Measurements from ENCODE around the gene DBNDD1.
A peak's percentile ranks its signal among the peaks of the same experiment; 100 is the strongest.

The DBNDD1 gene

GRCh38 chr16:90022209-90023077 is 3.2 kb upstream of the DBNDD1 start:
- Histone ChIP-seq H3K4me3 (ENCODE audit: low read depth, low read length) (peak overlapping the region; percentile 66), H3K9me3 (ENCODE audit: control insufficient read depth, insufficient read depth, low read depth, low read length) (no peaks in the 10 kb centered on the region), H3K36me3 (ENCODE audit: control insufficient read depth in 2 of 2, insufficient read depth in 1 of 2, low read length in 2 of 2) (peaks cover 0 to 2% of the 10 kb centered on the region in 2 experiments; a peak in 1 of 3 replicates), H3K27ac (ENCODE audit: extremely low read depth, low read depth, low read length) (peak overlapping the region; percentile 69), H3K4me1 (ENCODE audit: control insufficient read depth, insufficient read depth, low read length) (peaks cover 20% of the 10 kb centered on the region)
- POLR2A ChIA-PET, result interaction anchor here (0.8 to 1.4 kb wide), 5 partner anchors 13 to 209 kb away, joined by 3 to 6 read pairs (median 3); no protein-coding TSS in a partner anchor
- CTCF ChIA-PET, result no interaction called here
- TF ChIP-seq MEIS1 (CRISPR knock-in tag; IDR thresholded peaks at IDR 0.05; ENCODE audit: borderline replicate concordance) (no peak), ZBTB26 (tag by site-specific recombination; optimal IDR thresholded peaks at IDR 0.05) (peak; percentile 35), SETDB1 (IDR thresholded peaks at IDR 0.05; ENCODE audit: insufficient read length, low read length) (no peak), ZNF561 (tag by site-specific recombination; IDR thresholded peaks at IDR 0.05; ENCODE audit: borderline replicate concordance) (peak; percentile 45; the same call in 1 of the 2 replicates), ZNF701 (tag by site-specific recombination; IDR thresholded peaks at IDR 0.05) (no peak), ZNF558 (tag by site-specific recombination; IDR thresholded peaks at IDR 0.05) (no peak), HOXC10 (CRISPR knock-in tag; IDR thresholded peaks at IDR 0.05) (no peak), ZNF76 (tag by site-specific recombination; IDR thresholded peaks at IDR 0.05; ENCODE audit: borderline replicate concordance, low read depth) (peak; percentile 75), ZNF544 (tag by site-specific recombination; IDR thresholded peaks at IDR 0.05) (no peak), GLIS2 (tag by site-specific recombination; IDR thresholded peaks at IDR 0.05) (no peak), HOXD13 (CRISPR knock-in tag; IDR thresholded peaks at IDR 0.05; ENCODE audit: borderline replicate concordance) (no peak), KLF10 (tag by site-specific recombination; IDR thresholded peaks at IDR 0.05) (0 out of 2 replicates have a peak, but pooled peaks have one; percentile 19), GLI2 (tag by site-specific recombination; IDR thresholded peaks at IDR 0.05; ENCODE audit: borderline replicate concordance, low read depth) (no peak), KLF7 (tag by site-specific recombination; IDR thresholded peaks at IDR 0.05; ENCODE audit: borderline replicate concordance) (no peak), WT1 (tag by site-specific recombination; IDR thresholded peaks at IDR 0.05) (0 out of 2 replicates have a peak, but pooled peaks have one; percentile 18), ZNF792 (tag by site-specific recombination; IDR thresholded peaks at IDR 0.05) (no peak), ZBTB21 (tag by site-specific recombination; IDR thresholded peaks at IDR 0.05) (no peak), SP7 (tag by site-specific recombination; IDR thresholded peaks at IDR 0.05) (peak; percentile 40)
- TF ChIP-seq, protein P1, sequence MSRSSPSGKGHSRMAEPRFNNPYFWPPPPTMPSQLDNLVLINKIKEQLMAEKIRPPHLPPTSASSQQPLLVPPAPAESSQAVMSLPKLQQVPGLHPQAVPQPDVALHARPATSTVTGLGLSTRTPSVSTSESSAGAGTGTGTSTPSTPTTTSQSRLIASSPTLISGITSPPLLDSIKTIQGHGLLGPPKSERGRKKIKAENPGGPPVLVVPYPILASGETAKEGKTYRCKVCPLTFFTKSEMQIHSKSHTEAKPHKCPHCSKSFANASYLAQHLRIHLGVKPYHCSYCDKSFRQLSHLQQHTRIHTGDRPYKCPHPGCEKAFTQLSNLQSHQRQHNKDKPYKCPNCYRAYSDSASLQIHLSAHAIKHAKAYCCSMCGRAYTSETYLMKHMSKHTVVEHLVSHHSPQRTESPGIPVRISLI (tag by site-specific recombination; IDR thresholded peaks at IDR 0.05), result no peak
- TF ChIP-seq, protein P2, sequence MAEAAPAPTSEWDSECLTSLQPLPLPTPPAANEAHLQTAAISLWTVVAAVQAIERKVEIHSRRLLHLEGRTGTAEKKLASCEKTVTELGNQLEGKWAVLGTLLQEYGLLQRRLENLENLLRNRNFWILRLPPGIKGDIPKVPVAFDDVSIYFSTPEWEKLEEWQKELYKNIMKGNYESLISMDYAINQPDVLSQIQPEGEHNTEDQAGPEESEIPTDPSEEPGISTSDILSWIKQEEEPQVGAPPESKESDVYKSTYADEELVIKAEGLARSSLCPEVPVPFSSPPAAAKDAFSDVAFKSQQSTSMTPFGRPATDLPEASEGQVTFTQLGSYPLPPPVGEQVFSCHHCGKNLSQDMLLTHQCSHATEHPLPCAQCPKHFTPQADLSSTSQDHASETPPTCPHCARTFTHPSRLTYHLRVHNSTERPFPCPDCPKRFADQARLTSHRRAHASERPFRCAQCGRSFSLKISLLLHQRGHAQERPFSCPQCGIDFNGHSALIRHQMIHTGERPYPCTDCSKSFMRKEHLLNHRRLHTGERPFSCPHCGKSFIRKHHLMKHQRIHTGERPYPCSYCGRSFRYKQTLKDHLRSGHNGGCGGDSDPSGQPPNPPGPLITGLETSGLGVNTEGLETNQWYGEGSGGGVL (tag by site-specific recombination; IDR thresholded peaks at IDR 0.05), result peak; percentile 67
- TF ChIP-seq, protein P3, sequence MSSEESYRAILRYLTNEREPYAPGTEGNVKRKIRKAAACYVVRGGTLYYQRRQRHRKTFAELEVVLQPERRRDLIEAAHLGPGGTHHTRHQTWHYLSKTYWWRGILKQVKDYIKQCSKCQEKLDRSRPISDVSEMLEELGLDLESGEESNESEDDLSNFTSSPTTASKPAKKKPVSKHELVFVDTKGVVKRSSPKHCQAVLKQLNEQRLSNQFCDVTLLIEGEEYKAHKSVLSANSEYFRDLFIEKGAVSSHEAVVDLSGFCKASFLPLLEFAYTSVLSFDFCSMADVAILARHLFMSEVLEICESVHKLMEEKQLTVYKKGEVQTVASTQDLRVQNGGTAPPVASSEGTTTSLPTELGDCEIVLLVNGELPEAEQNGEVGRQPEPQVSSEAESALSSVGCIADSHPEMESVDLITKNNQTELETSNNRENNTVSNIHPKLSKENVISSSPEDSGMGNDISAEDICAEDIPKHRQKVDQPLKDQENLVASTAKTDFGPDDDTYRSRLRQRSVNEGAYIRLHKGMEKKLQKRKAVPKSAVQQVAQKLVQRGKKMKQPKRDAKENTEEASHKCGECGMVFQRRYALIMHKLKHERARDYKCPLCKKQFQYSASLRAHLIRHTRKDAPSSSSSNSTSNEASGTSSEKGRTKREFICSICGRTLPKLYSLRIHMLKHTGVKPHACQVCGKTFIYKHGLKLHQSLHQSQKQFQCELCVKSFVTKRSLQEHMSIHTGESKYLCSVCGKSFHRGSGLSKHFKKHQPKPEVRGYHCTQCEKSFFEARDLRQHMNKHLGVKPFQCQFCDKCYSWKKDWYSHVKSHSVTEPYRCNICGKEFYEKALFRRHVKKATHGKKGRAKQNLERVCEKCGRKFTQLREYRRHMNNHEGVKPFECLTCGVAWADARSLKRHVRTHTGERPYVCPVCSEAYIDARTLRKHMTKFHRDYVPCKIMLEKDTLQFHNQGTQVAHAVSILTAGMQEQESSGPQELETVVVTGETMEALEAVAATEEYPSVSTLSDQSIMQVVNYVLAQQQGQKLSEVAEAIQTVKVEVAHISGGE (tag by site-specific recombination; conservative IDR thresholded peaks at IDR 0.05; ENCODE audit: low read depth), result peak; percentile 84
- TF ChIP-seq, protein P4, sequence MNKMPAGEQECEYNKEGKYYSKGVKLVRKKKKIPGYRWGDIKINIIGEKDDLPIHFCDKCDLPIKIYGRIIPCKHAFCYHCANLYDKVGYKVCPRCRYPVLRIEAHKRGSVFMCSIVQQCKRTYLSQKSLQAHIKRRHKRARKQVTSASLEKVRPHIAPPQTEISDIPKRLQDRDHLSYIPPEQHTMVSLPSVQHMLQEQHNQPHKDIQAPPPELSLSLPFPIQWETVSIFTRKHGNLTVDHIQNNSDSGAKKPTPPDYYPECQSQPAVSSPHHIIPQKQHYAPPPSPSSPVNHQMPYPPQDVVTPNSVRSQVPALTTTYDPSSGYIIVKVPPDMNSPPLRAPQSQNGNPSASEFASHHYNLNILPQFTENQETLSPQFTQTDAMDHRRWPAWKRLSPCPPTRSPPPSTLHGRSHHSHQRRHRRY (tag by site-specific recombination; IDR thresholded peaks at IDR 0.05), result no peak
- TF ChIP-seq, protein P5, sequence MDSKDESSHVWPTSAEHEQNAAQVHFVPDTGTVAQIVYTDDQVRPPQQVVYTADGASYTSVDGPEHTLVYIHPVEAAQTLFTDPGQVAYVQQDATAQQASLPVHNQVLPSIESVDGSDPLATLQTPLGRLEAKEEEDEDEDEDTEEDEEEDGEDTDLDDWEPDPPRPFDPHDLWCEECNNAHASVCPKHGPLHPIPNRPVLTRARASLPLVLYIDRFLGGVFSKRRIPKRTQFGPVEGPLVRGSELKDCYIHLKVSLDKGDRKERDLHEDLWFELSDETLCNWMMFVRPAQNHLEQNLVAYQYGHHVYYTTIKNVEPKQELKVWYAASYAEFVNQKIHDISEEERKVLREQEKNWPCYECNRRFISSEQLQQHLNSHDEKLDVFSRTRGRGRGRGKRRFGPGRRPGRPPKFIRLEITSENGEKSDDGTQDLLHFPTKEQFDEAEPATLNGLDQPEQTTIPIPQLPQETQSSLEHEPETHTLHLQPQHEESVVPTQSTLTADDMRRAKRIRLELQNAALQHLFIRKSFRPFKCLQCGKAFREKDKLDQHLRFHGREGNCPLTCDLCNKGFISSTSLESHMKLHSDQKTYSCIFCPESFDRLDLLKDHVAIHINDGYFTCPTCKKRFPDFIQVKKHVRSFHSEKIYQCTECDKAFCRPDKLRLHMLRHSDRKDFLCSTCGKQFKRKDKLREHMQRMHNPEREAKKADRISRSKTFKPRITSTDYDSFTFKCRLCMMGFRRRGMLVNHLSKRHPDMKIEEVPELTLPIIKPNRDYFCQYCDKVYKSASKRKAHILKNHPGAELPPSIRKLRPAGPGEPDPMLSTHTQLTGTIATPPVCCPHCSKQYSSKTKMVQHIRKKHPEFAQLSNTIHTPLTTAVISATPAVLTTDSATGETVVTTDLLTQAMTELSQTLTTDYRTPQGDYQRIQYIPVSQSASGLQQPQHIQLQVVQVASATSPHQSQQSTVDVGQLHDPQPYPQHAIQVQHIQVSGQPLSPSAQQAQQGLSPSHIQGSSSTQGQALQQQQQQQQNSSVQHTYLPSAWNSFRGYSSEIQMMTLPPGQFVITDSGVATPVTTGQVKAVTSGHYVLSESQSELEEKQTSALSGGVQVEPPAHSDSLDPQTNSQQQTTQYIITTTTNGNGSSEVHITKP (tag by site-specific recombination; IDR thresholded peaks at IDR 0.05), result peak; percentile 71

All from HEK293 (cell line).